NCI-H1092 (cell line): ENCODE measurements around the gene SOWAHB.

Experiments used
- DNase-seq: peaks from one replicate; lab custom pipeline; 2025; lab: John Stamatoyannopoulos, UW

The SOWAHB gene

DNA sequence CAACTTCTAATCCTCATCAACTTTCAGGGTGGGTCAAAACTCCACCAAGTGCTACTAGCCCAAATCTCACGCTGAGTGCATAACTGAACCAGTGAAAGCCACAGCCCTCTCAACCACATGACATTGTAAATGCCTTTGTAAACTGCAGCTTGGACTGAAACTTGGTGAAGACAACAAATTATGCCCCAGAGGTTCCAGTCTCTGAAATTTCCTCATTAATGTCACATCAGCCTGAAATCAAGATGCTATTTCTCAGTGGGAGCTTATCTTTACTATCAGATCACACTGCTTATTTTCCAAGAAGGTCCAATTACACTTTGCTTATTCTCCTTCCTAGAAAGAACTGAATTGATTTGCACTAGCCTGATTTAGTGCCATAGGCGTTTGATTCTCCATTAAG lies 46.6 kb downstream of the SOWAHB start:
- no peak for DNase-seq

- DNase-seq = no peak
Observed at GRCh38 chr4:76850010-76850441, 47.9 kb downstream of the SOWAHB start.
